Measurements from ENCODE around the gene RHBDF1. TPM values are rescaled to one million over a fixed set of nuclear protein-coding genes. Genes with fewer than 3 reads are reported as not detected.

Gene RHBDF1
- total and polyA plus RNA-seq, 2 of the 13 experiments (the other 11 are each of a cell fraction or from before 2014, with no cell fraction given): 5.4 to 26.9 TPM

GRCh38 chr16:62968-63391, 9.5 kb downstream of the RHBDF1 start:
- no peaks in the 10 kb centered on the region for H3K27me3 ChIP-seq (ENCODE audit: control insufficient read depth in 1 of 2, insufficient read depth in 2 of 2, low read length in 2 of 2)
- no peak overlapping the region for H3K9ac ChIP-seq (ENCODE audit: insufficient read depth, low read depth, low read length)
- ATAC-seq (no peak), FAIRE-seq (no peak), DNase-seq (ENCODE audit: low spot score) (no peak)
- intact Hi-C loops (cut with micrococcal nuclease; ENCODE audit: unreplicated experiment): no loop called here
- no peak overlapping the region for H2AFZ ChIP-seq (ENCODE audit: low read length)
- 95% methylated on average over 19 of the region's 21 CpGs for WGBS (ENCODE audit: low lambda C conversion rate)
- TF ChIP-seq REL (CRISPR knock-in tag; conservative IDR thresholded peaks at IDR 0.05): no peak
- TF ChIP-seq ZNF841 (CRISPR knock-in tag; IDR thresholded peaks at IDR 0.05; ENCODE audit: borderline replicate concordance): no peak
- TF ChIP-seq, protein P1, sequence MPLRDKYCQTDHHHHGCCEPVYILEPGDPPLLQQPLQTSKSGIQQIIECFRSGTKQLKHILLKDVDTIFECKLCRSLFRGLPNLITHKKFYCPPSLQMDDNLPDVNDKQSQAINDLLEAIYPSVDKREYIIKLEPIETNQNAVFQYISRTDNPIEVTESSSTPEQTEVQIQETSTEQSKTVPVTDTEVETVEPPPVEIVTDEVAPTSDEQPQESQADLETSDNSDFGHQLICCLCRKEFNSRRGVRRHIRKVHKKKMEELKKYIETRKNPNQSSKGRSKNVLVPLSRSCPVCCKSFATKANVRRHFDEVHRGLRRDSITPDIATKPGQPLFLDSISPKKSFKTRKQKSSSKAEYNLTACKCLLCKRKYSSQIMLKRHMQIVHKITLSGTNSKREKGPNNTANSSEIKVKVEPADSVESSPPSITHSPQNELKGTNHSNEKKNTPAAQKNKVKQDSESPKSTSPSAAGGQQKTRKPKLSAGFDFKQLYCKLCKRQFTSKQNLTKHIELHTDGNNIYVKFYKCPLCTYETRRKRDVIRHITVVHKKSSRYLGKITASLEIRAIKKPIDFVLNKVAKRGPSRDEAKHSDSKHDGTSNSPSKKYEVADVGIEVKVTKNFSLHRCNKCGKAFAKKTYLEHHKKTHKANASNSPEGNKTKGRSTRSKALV (CRISPR knock-in tag; IDR thresholded peaks at IDR 0.05): no peak
- TF ChIP-seq ZNF781 (CRISPR knock-in tag; IDR thresholded peaks at IDR 0.05; ENCODE audit: borderline replicate concordance, not compliant biosample characterization): no peak
- no peak for TF ChIP-seq ZNF547 (CRISPR knock-in tag; IDR thresholded peaks at IDR 0.05)
- TF ChIP-seq TBP (CRISPR knock-in tag; IDR thresholded peaks at IDR 0.05): no peak
- no peak for TF ChIP-seq ZNF326 (CRISPR knock-in tag; IDR thresholded peaks at IDR 0.05; ENCODE audit: borderline replicate concordance)
- TF ChIP-seq CBX1 (IDR thresholded peaks at IDR 0.05; ENCODE audit: low read depth): no peak
- no peak for TF ChIP-seq FOXA1 (IDR thresholded peaks at IDR 0.05)
- no peak for TF ChIP-seq FOXA1 (CRISPR knock-in tag; IDR thresholded peaks at IDR 0.05)
- no peak for TF ChIP-seq ZSCAN9 (CRISPR knock-in tag; IDR thresholded peaks at IDR 0.05; ENCODE audit: borderline replicate concordance)
- no peak for TF ChIP-seq ZNF451 (CRISPR knock-in tag; IDR thresholded peaks at IDR 0.05)
- TF ChIP-seq MXD4 (CRISPR knock-in tag; IDR thresholded peaks at IDR 0.05): no peak
- TF ChIP-seq, protein P2, sequence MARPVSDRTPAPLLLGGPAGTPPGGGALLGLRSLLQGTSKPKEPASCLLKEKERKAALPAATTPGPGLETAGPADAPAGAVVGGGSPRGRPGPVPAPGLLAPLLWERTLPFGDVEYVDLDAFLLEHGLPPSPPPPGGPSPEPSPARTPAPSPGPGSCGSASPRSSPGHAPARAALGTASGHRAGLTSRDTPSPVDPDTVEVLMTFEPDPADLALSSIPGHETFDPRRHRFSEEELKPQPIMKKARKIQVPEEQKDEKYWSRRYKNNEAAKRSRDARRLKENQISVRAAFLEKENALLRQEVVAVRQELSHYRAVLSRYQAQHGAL (CRISPR knock-in tag; IDR thresholded peaks at IDR 0.05; ENCODE audit: not compliant biosample characterization): no peak
- TF ChIP-seq ZNF343 (CRISPR knock-in tag; IDR thresholded peaks at IDR 0.05): no peak
- no peak for TF ChIP-seq PITX1 (CRISPR knock-in tag; IDR thresholded peaks at IDR 0.05)
- no peak for TF ChIP-seq ZNF251 (CRISPR knock-in tag; IDR thresholded peaks at IDR 0.05)
- TF ChIP-seq RXRA (CRISPR knock-in tag; IDR thresholded peaks at IDR 0.05): no peak
- TF ChIP-seq, protein P3, sequence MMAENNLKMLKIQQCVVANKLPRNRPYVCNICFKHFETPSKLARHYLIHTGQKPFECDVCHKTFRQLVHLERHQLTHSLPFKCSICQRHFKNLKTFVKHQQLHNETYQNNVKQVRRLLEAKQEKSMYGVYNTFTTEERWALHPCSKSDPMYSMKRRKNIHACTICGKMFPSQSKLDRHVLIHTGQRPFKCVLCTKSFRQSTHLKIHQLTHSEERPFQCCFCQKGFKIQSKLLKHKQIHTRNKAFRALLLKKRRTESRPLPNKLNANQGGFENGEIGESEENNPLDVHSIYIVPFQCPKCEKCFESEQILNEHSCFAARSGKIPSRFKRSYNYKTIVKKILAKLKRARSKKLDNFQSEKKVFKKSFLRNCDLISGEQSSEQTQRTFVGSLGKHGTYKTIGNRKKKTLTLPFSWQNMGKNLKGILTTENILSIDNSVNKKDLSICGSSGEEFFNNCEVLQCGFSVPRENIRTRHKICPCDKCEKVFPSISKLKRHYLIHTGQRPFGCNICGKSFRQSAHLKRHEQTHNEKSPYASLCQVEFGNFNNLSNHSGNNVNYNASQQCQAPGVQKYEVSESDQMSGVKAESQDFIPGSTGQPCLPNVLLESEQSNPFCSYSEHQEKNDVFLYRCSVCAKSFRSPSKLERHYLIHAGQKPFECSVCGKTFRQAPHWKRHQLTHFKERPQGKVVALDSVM (CRISPR knock-in tag; IDR thresholded peaks at IDR 0.05): no peak
- TF ChIP-seq FOXP1 (IDR thresholded peaks at IDR 0.05): no peak
- TF ChIP-seq FOXP1 (CRISPR knock-in tag; IDR thresholded peaks at IDR 0.05): no peak
- TF ChIP-seq ZNF20 (CRISPR knock-in tag; IDR thresholded peaks at IDR 0.05): no peak
- no TSS peak for BruUV-seq (replicated peaks)
- POLR2A ChIA-PET: no interaction called here
- in situ Hi-C loops (cut with HindIII; ENCODE audit: extremely low pct_ligation_motif_present, low pct_unique_long_range_greater_than_20kb): no loop called here
- no peaks in the 10 kb centered on the region for H3K9me3 ChIP-seq (ENCODE audit: low read length)
- H3K27ac ChIP-seq (ENCODE audit: extremely low read length, insufficient read depth, low read length): no peak overlapping the region
- no peaks in the 10 kb centered on the region for H3K79me2 ChIP-seq (ENCODE audit: insufficient read depth, low read length)
- CTCF ChIA-PET (ENCODE audit: low intra/inter-chr PET ratio, low total read pairs): interaction anchor here (1.1 kb wide), 1 partner anchor 34 kb away, joined by 3 read pairs; no protein-coding TSS in a partner anchor
- H4K20me1 ChIP-seq (ENCODE audit: insufficient read depth, low read length): peaks cover 3% of the 10 kb centered on the region; the same call in 1 of the 2 replicates
- H3K4me1 ChIP-seq (ENCODE audit: insufficient read depth, low read length): peaks cover 21% of the 10 kb centered on the region
- no peak overlapping the region for H3K4me2 ChIP-seq (ENCODE audit: low read depth, low read length)
- peaks cover 4 to 9% of the 10 kb centered on the region in 2 experiments; a peak in 3 of 5 replicates for H3K36me3 ChIP-seq (replicated peaks in 1 of 2; ENCODE audit: control insufficient read depth in 1 of 2, insufficient read depth in 2 of 2, low read length in 2 of 2)
- H3K4me3 ChIP-seq (replicated peaks in 1 of 3; ENCODE audit: insufficient read depth in 1 of 3, low read depth in 2 of 3, low read length in 3 of 3): no peak overlapping the region

All from HepG2 (cell line).